HTERT RPE-1 (cell line): ENCODE results near the gene UTP14C.
"Not testable (repeated sequence)": the region's sequence is repeated elsewhere in the genome, so short reads cannot be mapped to it uniquely, and the experiment has no call there.

Experiments
- in situ Hi-C: fragments of 300-500 bp; cut with MboI; formaldehyde crosslinking; loops from 4 replicates; pipeline ENCODE4 v1.14.3; 2020; ENCODE audit warnings: low sequenced_read_pairs

UTP14C gene

GRCh38 chr13:52024481-52024880 is at the start of gene UTP14C:
TSS of gene UTP14C (plus strand) at chr13:52024691. CDS start at chr13:52028805, 4,114 bp downstream.
- in situ Hi-C loops = no loop called here

- in situ Hi-C loops = no loop called here
Measured at GRCh38 chr13:51976423-51976822, 48.1 kb upstream of the UTP14C start.

- in situ Hi-C loops = no loop called here
Measured at GRCh38 chr13:51976890-51977289, 47.6 kb upstream of the UTP14C start.

GRCh38 chr13:51977625-51978024 is 46.9 kb upstream of the UTP14C start:
- in situ Hi-C loops = no loop called here

- in situ Hi-C loops = no loop called here
Measured at GRCh38 chr13:51978796-51979556, 45.5 kb upstream of the UTP14C start.

GRCh38 chr13:51980908-51981307 is 43.6 kb upstream of the UTP14C start:
- in situ Hi-C loops = no loop called here

- in situ Hi-C loops = no loop called here
Measured at GRCh38 chr13:51981355-51981754, 43.1 kb upstream of the UTP14C start.

- in situ Hi-C loops = not testable (repeated sequence)
Measured at GRCh38 chr13:51983292-51983691, 41.2 kb upstream of the UTP14C start.

GRCh38 chr13:51984904-51985303 is 39.6 kb upstream of the UTP14C start:
- in situ Hi-C loops = not testable (repeated sequence)

GRCh38 chr13:51988988-51989618 is 35.4 kb upstream of the UTP14C start:
- in situ Hi-C loops = no loop called here

- in situ Hi-C loops = no loop called here
Measured at GRCh38 chr13:51993713-51994112, 30.8 kb upstream of the UTP14C start.

GRCh38 chr13:51995677-51996551 is 28.6 kb upstream of the UTP14C start:
- in situ Hi-C loops = no loop called here

GRCh38 chr13:51996641-51997040 is 27.9 kb upstream of the UTP14C start:
- in situ Hi-C loops = no loop called here

GRCh38 chr13:51997186-51997585 is 27.3 kb upstream of the UTP14C start:
- in situ Hi-C loops = no loop called here

- in situ Hi-C loops = no loop called here
Measured at GRCh38 chr13:51997641-51998330, 26.7 kb upstream of the UTP14C start.

GRCh38 chr13:51998723-51999509 is 25.6 kb upstream of the UTP14C start:
- in situ Hi-C loops = no loop called here

- in situ Hi-C loops = no loop called here
Measured at GRCh38 chr13:51999510-51999911, 25.0 kb upstream of the UTP14C start.

GRCh38 chr13:51999921-52000320 is 24.6 kb upstream of the UTP14C start:
- in situ Hi-C loops = no loop called here

- in situ Hi-C loops = no loop called here
Measured at GRCh38 chr13:52001120-52001731, 23.3 kb upstream of the UTP14C start.

- in situ Hi-C loops = no loop called here
Measured at GRCh38 chr13:52002361-52002760, 22.1 kb upstream of the UTP14C start.
